Testis (tissue), 2 donors: ENCODE data around the gene DYNC1I2.

ENCODE experiments used
- CTCF ChIP-seq, 3 experiments: fragments of 450-650 bp in 2 of 3; fragments of 200-600 bp in 1 of 3; sonication (generic) in 1 of 3; IDR thresholded peaks; one replicate each; pipeline ENCODE4 v1.5.1; 2016 to 2019; ENCODE audit warnings: antibody characterized with exemption in 3 of 3, mild to moderate bottlenecking in 2 of 3, moderate library complexity in 1 of 3
- POLR2A ChIP-seq: fragments of 450-650 bp; IDR thresholded peaks from one replicate; pipeline ENCODE4 v1.6.1; 2017; ENCODE audit warnings: antibody characterized with exemption, mild to moderate bottlenecking, moderate library complexity

DNA sequence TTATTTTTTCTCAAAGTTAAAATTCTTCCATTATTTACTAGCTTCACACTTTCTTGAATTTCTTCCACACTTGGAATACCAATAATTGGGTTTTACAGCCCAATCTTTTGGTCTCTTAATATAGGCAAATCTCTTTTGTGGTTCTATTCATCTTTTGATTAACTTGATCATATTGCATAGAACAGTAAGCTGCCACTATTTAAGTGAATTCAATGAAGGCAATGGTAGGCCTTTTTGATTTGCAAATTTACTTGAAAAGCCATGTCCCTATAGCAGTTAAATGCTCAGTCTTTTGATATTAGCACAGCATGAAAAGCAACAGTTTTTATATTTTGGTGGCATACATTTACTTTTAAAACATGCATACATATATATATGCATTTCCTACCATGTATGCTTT, 20.2 kb upstream of the DYNC1I2 start:
- TF ChIP-seq CTCF (IDR thresholded peaks at IDR 0.05) (no peak), POLR2A (no peak)
